A673 (cell line): ENCODE measurements around the gene TMEM45A. TPM values are rescaled to one million over a fixed set of nuclear protein-coding genes. Genes with fewer than 3 reads are reported as not detected.

Experiments
- BruUV-seq: library from RNA; stranded (reverse); fragments of 400-500 nt; replicated peaks from 2 replicates; lab custom pipeline; 2021; lab: Mats Ljungman, UMichigan
- CTCF ChIA-PET: fragments of 300-600 bp; sonication (Branson Sonifier 250); formaldehyde crosslinking; loops from one replicate; lab custom pipeline; 2022; ENCODE audit warnings: antibody characterized with exemption; lab: Charles Lee
- POLR2A ChIA-PET: fragments of 300-600 bp; sonication (Branson Sonifier 250); formaldehyde crosslinking; loops from one replicate; lab custom pipeline; 2022; ENCODE audit warnings: antibody characterized with exemption; ENCODE audit not compliant: low non-redundant PET; lab: Charles Lee
- DNase-seq: peaks from one replicate; pipeline ENCODE4 v3.0.0-alpha.2; 2015; ENCODE audit warnings: low spot score
- H3K27ac ChIP-seq: fragments of 200-600 bp; sonication (generic); 2 replicates; pipeline ENCODE4 v1.5.1; 2016; ENCODE audit warnings: mixed run types, low read depth, mild to moderate bottlenecking, mixed read lengths, antibody characterized with exemption, low read length; ENCODE audit not compliant: poor library complexity, severe bottlenecking
- H3K27me3 ChIP-seq: fragments of 200-600 bp; sonication (generic); replicated peaks from 2 replicates; pipeline ENCODE4 v1.6.1; 2017; ENCODE audit warnings: mixed run types, low read depth, mild to moderate bottlenecking, mixed read lengths, antibody characterized with exemption, low read length; ENCODE audit not compliant: insufficient read depth, poor library complexity
- H3K36me3 ChIP-seq: fragments of 200-600 bp; sonication (generic); 2 replicates; pipeline ENCODE4 v1.6.1; 2016; ENCODE audit warnings: mixed run types, mild to moderate bottlenecking, mixed read lengths, antibody characterized with exemption, low read length; ENCODE audit not compliant: insufficient read depth, poor library complexity, severe bottlenecking
- H3K4me1 ChIP-seq: fragments of 200-600 bp; sonication (generic); 2 replicates; pipeline ENCODE4 v1.6.1; 2017; ENCODE audit warnings: mixed run types, mild to moderate bottlenecking, mixed read lengths, antibody characterized with exemption, low read length; ENCODE audit not compliant: insufficient read depth, poor library complexity, severe bottlenecking
- H3K4me3 ChIP-seq: fragments of 200-600 bp; sonication (generic); 2 replicates; pipeline ENCODE4 v1.5.1; 2016; ENCODE audit warnings: low read depth, mixed run types, mild to moderate bottlenecking, mixed read lengths, low read length; ENCODE audit not compliant: poor library complexity, severe bottlenecking
- H3K9me3 ChIP-seq: fragments of 200-600 bp; sonication (generic); 2 replicates; pipeline ENCODE4 v1.6.1; 2016; ENCODE audit warnings: mixed run types, low read depth, mild to moderate bottlenecking, mixed read lengths, antibody characterized with exemption, low read length; ENCODE audit not compliant: poor library complexity, severe bottlenecking
- CTCF ChIP-seq: fragments of 300-800, 200-600 bp; sonication (generic); conservative IDR thresholded peaks from 2 replicates; pipeline ENCODE4 v1.5.1; 2017; ENCODE audit warnings: low read depth, mild to moderate bottlenecking, antibody characterized with exemption, low read length, moderate library complexity, mixed read lengths
- EZH2 ChIP-seq: fragments of 200-600 bp; sonication (generic); IDR thresholded peaks from 2 replicates; pipeline ENCODE4 v1.6.1; 2017; ENCODE audit warnings: borderline replicate concordance, low read depth, mild to moderate bottlenecking, mixed read lengths, antibody characterized with exemption, low read length; ENCODE audit not compliant: poor library complexity, severe bottlenecking
- intact Hi-C: fragments of 100-400 bp; cut with micrococcal nuclease; formaldehyde crosslinking; loops from one replicate; pipeline ENCODE4 v1.10.0; 2022; ENCODE audit not compliant: unreplicated experiment
- total RNA-seq: library from RNA; stranded (reverse); gene quantifications from 2 replicates; pipeline ENCODE4 v1.2.3, GENCODE V29; 2021

TMEM45A gene
- total RNA-seq, 1 experiment from 2014 or later: 3.4 TPM

- no TSS peak for BruUV-seq
- no peaks in the 10 kb centered on the region for H3K27me3 ChIP-seq
- POLR2A ChIA-PET: no interaction called here
- TF ChIP-seq EZH2 (no peak), CTCF (no peak)
- H3K4me3 ChIP-seq: no peak overlapping the region
- H3K27ac ChIP-seq: no peak overlapping the region
- H3K9me3 ChIP-seq: no peaks in the 10 kb centered on the region
- DNase-seq: no peak
- intact Hi-C loops: no loop called here
- H3K4me1 ChIP-seq: peaks cover 5% of the 10 kb centered on the region
- H3K36me3 ChIP-seq: no peaks in the 10 kb centered on the region
- CTCF ChIA-PET: no interaction called here
Measured at GRCh38 chr3:100553618-100554372, 61.4 kb downstream of the TMEM45A start.

- TF ChIP-seq CTCF (no peak), EZH2 (no peak)
- Histone ChIP-seq H3K4me3 (no peak overlapping the region), H3K4me1 (peaks cover 5% of the 10 kb centered on the region), H3K9me3 (no peaks in the 10 kb centered on the region), H3K36me3 (no peaks in the 10 kb centered on the region), H3K27ac (no peak overlapping the region), H3K27me3 (no peaks in the 10 kb centered on the region)
- CTCF ChIA-PET: no interaction called here
- POLR2A ChIA-PET: no interaction called here
- no TSS peak for BruUV-seq
- intact Hi-C loops: no loop called here
- no peak for DNase-seq
Measured at GRCh38 chr3:100554373-100554676, 61.9 kb downstream of the TMEM45A start.

GRCh38 chr3:100556673-100557310, 64.4 kb downstream of the TMEM45A start:
- H3K36me3 ChIP-seq: no peaks in the 10 kb centered on the region
- no peaks in the 10 kb centered on the region for H3K9me3 ChIP-seq
- no peak for DNase-seq
- no TSS peak for BruUV-seq
- no peaks in the 10 kb centered on the region for H3K27me3 ChIP-seq
- ChIA-PET CTCF (no interaction called here), POLR2A (interaction anchor here (0.6 kb wide), 1 partner anchor 71 kb away, joined by 3 read pairs; no protein-coding TSS in a partner anchor)
- intact Hi-C loops: no loop called here
- peaks cover 27% of the 10 kb centered on the region for H3K4me1 ChIP-seq
- TF ChIP-seq CTCF: no peak
- TF ChIP-seq EZH2: no peak
- no peak overlapping the region for H3K27ac ChIP-seq
- H3K4me3 ChIP-seq: no peak overlapping the region
